ENCODE measurements around the gene SOAT1.

The SOAT1 gene

DNA sequence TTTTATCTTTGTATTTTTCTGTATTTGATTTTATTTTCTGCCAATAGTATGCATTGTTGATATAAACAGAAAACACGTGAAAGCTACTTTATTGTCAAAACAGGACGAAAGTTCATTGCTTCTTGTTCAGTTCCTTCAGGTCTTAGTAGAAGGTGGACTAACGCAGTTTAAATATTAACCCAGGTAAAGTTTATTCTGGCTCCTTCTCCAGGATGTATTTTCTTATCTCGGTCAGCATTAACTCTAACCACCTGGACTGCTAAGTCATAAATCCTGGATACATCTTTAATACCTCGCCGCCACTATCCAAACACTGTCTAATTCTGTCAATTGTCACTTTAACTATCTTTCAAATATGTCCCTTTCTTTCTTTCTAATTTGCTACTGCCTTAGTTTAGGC, 5.7 kb upstream of the SOAT1 start:
- Histone ChIP-seq H3K4me1 (ENCODE audit: insufficient read depth, low read length, poor library complexity, severe bottlenecking) (peaks cover under 1% of the 10 kb centered on the region), H3F3A (ENCODE audit: low read depth) (no peaks in the 10 kb centered on the region), H3K27me3 (ENCODE audit: insufficient read depth, low read length, poor library complexity, severe bottlenecking) (no peaks in the 10 kb centered on the region), H3K4me2 (ENCODE audit: low read depth, low read length, poor library complexity, severe bottlenecking) (no peak overlapping the region), H3K79me2 (ENCODE audit: insufficient read depth, low read length) (no peaks in the 10 kb centered on the region), H3K9me2 (replicated peaks; ENCODE audit: low read depth, low read length) (no peaks in the 10 kb centered on the region), H3K4me3 (ENCODE audit: low read length, poor library complexity, severe bottlenecking) (no peak overlapping the region), H3K36me3 (ENCODE audit: insufficient read depth, low read length) (no peaks in the 10 kb centered on the region), H3K9me3 (ENCODE audit: insufficient read depth, low read depth, low read length) (no peaks in the 10 kb centered on the region), H4K20me1 (ENCODE audit: insufficient read depth, low read length, poor library complexity, severe bottlenecking) (no peaks in the 10 kb centered on the region), H3K9ac (ENCODE audit: low read depth, low read length, poor library complexity, severe bottlenecking) (no peak overlapping the region), H2AFZ (ENCODE audit: low read length) (no peak overlapping the region)
- TF ChIP-seq, protein P1, sequence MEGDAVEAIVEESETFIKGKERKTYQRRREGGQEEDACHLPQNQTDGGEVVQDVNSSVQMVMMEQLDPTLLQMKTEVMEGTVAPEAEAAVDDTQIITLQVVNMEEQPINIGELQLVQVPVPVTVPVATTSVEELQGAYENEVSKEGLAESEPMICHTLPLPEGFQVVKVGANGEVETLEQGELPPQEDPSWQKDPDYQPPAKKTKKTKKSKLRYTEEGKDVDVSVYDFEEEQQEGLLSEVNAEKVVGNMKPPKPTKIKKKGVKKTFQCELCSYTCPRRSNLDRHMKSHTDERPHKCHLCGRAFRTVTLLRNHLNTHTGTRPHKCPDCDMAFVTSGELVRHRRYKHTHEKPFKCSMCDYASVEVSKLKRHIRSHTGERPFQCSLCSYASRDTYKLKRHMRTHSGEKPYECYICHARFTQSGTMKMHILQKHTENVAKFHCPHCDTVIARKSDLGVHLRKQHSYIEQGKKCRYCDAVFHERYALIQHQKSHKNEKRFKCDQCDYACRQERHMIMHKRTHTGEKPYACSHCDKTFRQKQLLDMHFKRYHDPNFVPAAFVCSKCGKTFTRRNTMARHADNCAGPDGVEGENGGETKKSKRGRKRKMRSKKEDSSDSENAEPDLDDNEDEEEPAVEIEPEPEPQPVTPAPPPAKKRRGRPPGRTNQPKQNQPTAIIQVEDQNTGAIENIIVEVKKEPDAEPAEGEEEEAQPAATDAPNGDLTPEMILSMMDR (conservative IDR thresholded peaks at IDR 0.05; ENCODE audit: low read length) = no peak
- TF ChIP-seq EZH2phosphoT487 (IDR thresholded peaks at IDR 0.05; ENCODE audit: borderline replicate concordance) = no peak

DNA sequence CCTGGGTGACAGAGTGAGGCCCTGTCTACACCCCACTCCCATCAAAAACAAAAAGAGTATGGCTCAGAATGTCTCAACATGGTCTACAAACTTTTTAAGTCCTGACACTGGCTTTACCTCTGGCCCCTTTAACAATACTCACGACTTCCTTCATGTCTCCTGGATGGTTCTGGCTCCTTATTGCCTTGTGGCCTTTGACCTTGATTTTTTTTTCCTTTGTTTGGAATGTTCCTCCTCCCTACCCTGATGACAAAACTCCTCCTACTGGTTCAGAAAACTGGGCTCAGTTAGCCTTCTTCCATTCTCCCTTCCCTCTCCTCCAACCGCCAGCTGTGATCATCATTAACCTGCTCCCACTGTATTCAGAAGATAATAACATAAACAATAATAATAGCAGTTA, 4.6 kb upstream of the SOAT1 start:
- H3F3A ChIP-seq (ENCODE audit: low read depth) = no peaks in the 10 kb centered on the region
- no peaks in the 10 kb centered on the region for H3K79me2 ChIP-seq (ENCODE audit: insufficient read depth, low read length)
- H3K4me1 ChIP-seq (ENCODE audit: insufficient read depth, low read length, poor library complexity, severe bottlenecking) = peaks cover 4% of the 10 kb centered on the region
- TF ChIP-seq EZH2phosphoT487 (IDR thresholded peaks at IDR 0.05; ENCODE audit: borderline replicate concordance) = no peak
- TF ChIP-seq, protein P1 (conservative IDR thresholded peaks at IDR 0.05; ENCODE audit: low read length) = no peak
- no peaks in the 10 kb centered on the region for H3K27me3 ChIP-seq (ENCODE audit: insufficient read depth, low read length, poor library complexity, severe bottlenecking)
- H2AFZ ChIP-seq (ENCODE audit: low read length) = no peak overlapping the region
- H3K36me3 ChIP-seq (ENCODE audit: insufficient read depth, low read length) = no peaks in the 10 kb centered on the region
- H3K4me2 ChIP-seq (ENCODE audit: low read depth, low read length, poor library complexity, severe bottlenecking) = no peak overlapping the region
- H3K9me3 ChIP-seq (ENCODE audit: insufficient read depth, low read depth, low read length) = no peaks in the 10 kb centered on the region
- no peak overlapping the region for H3K9ac ChIP-seq (ENCODE audit: low read depth, low read length, poor library complexity, severe bottlenecking)
- H4K20me1 ChIP-seq (ENCODE audit: insufficient read depth, low read length, poor library complexity, severe bottlenecking) = no peaks in the 10 kb centered on the region
- no peak overlapping the region for H3K4me3 ChIP-seq (ENCODE audit: low read length, poor library complexity, severe bottlenecking)
- H3K9me2 ChIP-seq (replicated peaks; ENCODE audit: low read depth, low read length) = no peaks in the 10 kb centered on the region

DNA sequence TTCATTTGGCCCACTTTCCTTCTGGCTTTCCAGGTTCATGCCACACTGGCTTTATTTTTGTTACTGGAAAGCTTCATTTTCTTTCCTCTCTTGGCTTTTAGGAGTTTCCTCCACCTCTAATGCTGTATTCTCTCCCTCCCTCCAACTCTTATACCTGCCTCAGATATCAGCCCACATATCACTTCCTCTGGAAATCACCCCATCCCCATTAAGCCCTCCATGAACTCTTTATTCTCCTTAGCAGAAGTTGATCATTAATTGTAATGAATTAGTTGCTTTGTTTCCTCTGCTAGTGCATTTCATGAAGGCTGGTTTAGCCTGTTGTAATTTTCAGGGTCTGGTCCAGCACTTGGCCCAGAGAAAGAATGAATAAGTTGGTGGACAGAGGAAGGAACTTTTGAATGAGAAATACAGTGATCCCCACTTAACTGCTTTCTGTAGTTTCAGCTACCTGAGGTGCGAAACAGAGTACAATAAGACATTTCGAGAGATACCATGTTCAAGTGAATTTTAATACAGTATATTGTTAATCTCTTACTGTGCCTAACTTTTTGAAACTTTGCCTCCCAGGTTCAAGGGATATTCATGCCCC, 1.7 kb downstream of the SOAT1 start:
- Histone ChIP-seq H3F3A (ENCODE audit: low read depth) (peaks cover 5% of the 10 kb centered on the region), H3K79me2 (ENCODE audit: insufficient read depth, low read length) (peaks cover 46% of the 10 kb centered on the region), H3K4me2 (ENCODE audit: low read depth, low read length, poor library complexity, severe bottlenecking) (peak overlapping the region; percentile 91), H3K4me3 (ENCODE audit: low read length, poor library complexity, severe bottlenecking) (peak overlapping the region; percentile 86), H3K9ac (ENCODE audit: low read depth, low read length, poor library complexity, severe bottlenecking) (peak overlapping the region; percentile 74), H3K4me1 (ENCODE audit: insufficient read depth, low read length, poor library complexity, severe bottlenecking) (peaks cover 44% of the 10 kb centered on the region), H3K9me2 (replicated peaks; ENCODE audit: low read depth, low read length) (no peaks in the 10 kb centered on the region), H3K27me3 (ENCODE audit: insufficient read depth, low read length, poor library complexity, severe bottlenecking) (no peaks in the 10 kb centered on the region), H2AFZ (ENCODE audit: low read length) (no peak overlapping the region), H3K36me3 (ENCODE audit: insufficient read depth, low read length) (no peaks in the 10 kb centered on the region), H3K9me3 (ENCODE audit: insufficient read depth, low read depth, low read length) (no peaks in the 10 kb centered on the region), H4K20me1 (ENCODE audit: insufficient read depth, low read length, poor library complexity, severe bottlenecking) (peaks cover 15% of the 10 kb centered on the region)
- TF ChIP-seq, protein P1 (conservative IDR thresholded peaks at IDR 0.05; ENCODE audit: low read length) = no peak
- TF ChIP-seq EZH2phosphoT487 (IDR thresholded peaks at IDR 0.05; ENCODE audit: borderline replicate concordance) = no peak

Measured in Loucy (cell line).